Large intestine (tissue), 3 donors: ENCODE measurements around the gene CLEC16A. TPM values are rescaled to one million over a fixed set of nuclear protein-coding genes. Genes with fewer than 3 reads are reported as not detected.

Experiments used
- DNase-seq, 2 donors: peaks; one replicate each; pipeline versions ENCODE4 v3.0.0 to v3.0.0-alpha.2; 2013
- H3K27ac ChIP-seq: one replicate; pipeline ENCODE4 v1.5.1; 2013; ENCODE audit warnings: low read length
- H3K27me3 ChIP-seq: 2 replicates; pipeline ENCODE4 v1.6.1; 2013; ENCODE audit warnings: low read length; ENCODE audit not compliant: control insufficient read depth, insufficient read depth
- H3K36me3 ChIP-seq: 2 replicates; pipeline ENCODE4 v1.6.1; 2013; ENCODE audit warnings: low read length; ENCODE audit not compliant: control insufficient read depth, insufficient read depth
- H3K4me1 ChIP-seq: one replicate; pipeline ENCODE4 v1.6.1; 2013; ENCODE audit warnings: low read length; ENCODE audit not compliant: control insufficient read depth, insufficient read depth
- H3K4me3 ChIP-seq: one replicate; pipeline ENCODE4 v1.5.1; 2013; ENCODE audit warnings: low read length
- H3K9me3 ChIP-seq: one replicate; pipeline ENCODE4 v1.6.1; 2013; ENCODE audit warnings: mild to moderate bottlenecking, low read depth, low read length, moderate library complexity; ENCODE audit not compliant: control insufficient read depth
- WGBS: methylation state at CpG from one replicate; pipeline ENCODE4 v1.1.5; 2013; ENCODE audit warnings: low lambda C conversion rate; ENCODE audit not compliant: insufficient coverage; 5-methylcytosine and 5-hydroxymethylcytosine counted together
- polyA plus RNA-seq: library from polyadenylated mRNA; unstranded; fragments of 120-200 nt; gene quantifications from one replicate; pipeline ENCODE4 v1.2.1, GENCODE V29; 2013

Gene CLEC16A
- polyA plus RNA-seq, 1 donor = 13.2 TPM

- DNase-seq = no peak
- Histone ChIP-seq H3K36me3 (no peaks in the 10 kb centered on the region), H3K27ac (no peak overlapping the region), H3K9me3 (no peaks in the 10 kb centered on the region), H3K4me3 (no peak overlapping the region), H3K4me1 (peaks cover 13% of the 10 kb centered on the region), H3K27me3 (no peaks in the 10 kb centered on the region)
Observed at GRCh38 chr16:11108466-11108805, 164.1 kb downstream of the CLEC16A start.

GRCh38 chr16:11109566-11109965 lies 165.2 kb downstream of the CLEC16A start:
- Histone ChIP-seq H3K27ac (no peak overlapping the region), H3K27me3 (no peaks in the 10 kb centered on the region), H3K4me1 (peaks cover 9% of the 10 kb centered on the region), H3K4me3 (no peak overlapping the region), H3K9me3 (no peaks in the 10 kb centered on the region), H3K36me3 (no peaks in the 10 kb centered on the region)
- whole genome bisulfite sequencing = no CpG with 5 or more reads among the region's 6 CpGs
- DNase-seq = no peak

- no peak overlapping the region for H3K27ac ChIP-seq
Observed at GRCh38 chr16:11111150-11111549, 166.8 kb downstream of the CLEC16A start.

GRCh38 chr16:11111856-11112634 lies 167.7 kb downstream of the CLEC16A start:
- no peak overlapping the region for H3K27ac ChIP-seq
- no peaks in the 10 kb centered on the region for H3K27me3 ChIP-seq
- H3K9me3 ChIP-seq = no peaks in the 10 kb centered on the region
- 100% methylated on average over 1 of the region's 9 CpGs for WGBS
- no peak overlapping the region for H3K4me3 ChIP-seq
- no peaks in the 10 kb centered on the region for H3K4me1 ChIP-seq
- no peaks in the 10 kb centered on the region for H3K36me3 ChIP-seq
- DNase-seq = no peak

More at GRCh38 chr16:11111150-11111549, 166.8 kb downstream of the CLEC16A start:
- Histone ChIP-seq H3K27me3 (no peaks in the 10 kb centered on the region), H3K36me3 (no peaks in the 10 kb centered on the region), H3K9me3 (no peaks in the 10 kb centered on the region), H3K4me1 (no peaks in the 10 kb centered on the region), H3K4me3 (no peak overlapping the region)
- no peak for DNase-seq
- no CpG with 5 or more reads among the region's 1 CpG for WGBS

DNA sequence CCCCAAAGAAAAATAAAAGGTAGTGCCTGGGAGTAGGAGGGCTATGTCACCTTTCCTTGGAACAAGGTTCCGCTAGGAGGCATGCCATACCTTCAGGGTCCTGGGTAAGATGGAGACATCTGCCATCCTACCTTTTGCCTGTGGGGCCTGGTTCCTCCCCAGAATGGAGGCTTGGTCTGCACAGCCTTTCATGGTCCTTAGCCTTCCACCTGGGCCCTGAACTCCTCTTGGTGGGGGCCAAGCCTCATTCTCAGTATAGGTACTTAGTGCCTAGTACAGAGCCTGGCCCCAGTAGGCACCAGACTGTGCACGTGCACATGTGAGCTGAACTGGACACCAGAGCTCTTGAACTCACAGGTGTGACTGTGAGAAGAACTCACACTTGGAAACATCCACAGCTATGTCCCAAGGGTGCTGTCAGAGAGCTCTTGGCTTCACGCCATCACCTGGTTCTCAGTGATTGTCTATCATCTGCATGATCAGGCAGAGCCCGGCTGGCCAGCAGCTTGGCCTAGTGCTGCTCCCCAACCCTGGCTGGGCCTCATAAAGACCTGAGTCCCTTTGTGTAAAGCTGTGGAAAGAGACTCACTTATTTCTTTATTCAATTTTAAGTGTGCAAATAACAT lies 168.5 kb downstream of the CLEC16A start:
- no peaks in the 10 kb centered on the region for H3K4me1 ChIP-seq
- H3K36me3 ChIP-seq = no peaks in the 10 kb centered on the region
- DNase-seq = no peak
- no CpG with 5 or more reads among the region's 4 CpGs for WGBS
- H3K9me3 ChIP-seq = no peaks in the 10 kb centered on the region
- no peak overlapping the region for H3K4me3 ChIP-seq
- H3K27me3 ChIP-seq = no peaks in the 10 kb centered on the region
- no peak overlapping the region for H3K27ac ChIP-seq

DNA sequence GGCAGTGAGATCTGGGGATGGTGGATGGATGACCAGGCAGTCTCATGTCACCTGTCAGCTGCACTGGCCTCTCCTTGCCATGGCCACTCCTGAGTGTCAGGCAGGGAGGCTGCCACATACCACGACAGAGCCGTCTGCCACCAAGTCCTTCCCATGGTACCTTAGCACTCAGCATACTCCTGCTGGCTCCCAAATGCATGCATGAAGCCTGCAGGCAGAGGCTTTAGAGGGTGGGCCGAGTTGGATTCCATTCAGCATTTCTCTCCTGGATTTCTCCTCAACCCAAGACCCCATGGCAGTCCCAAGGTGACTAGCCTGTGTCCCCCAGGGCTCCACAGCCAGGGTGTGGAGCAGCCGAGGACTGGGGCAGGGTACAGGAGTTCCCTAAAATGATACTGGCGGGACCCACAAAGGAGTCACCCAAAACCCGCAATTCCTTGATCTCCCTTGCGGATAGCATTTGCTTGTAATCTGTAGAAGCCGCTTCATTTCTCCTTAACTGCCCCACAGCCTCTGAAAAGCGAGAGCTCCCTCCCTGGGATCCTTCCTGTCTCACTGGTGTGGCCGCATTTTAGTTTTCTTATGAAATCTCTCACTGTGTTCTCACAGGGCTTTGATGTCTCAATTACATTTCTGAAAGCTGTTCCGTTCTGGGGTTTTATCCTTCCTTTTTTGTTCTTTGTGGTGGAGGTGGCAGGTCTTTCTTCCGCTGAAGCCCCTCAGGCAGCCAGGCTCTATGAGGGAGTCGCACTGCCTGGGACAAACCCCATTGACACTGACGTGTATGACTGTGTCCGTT lies 170.2 kb downstream of the CLEC16A start:
- H3K27ac ChIP-seq = no peak overlapping the region

GRCh38 chr16:11117576-11118211 lies 173.3 kb downstream of the CLEC16A start:
- WGBS = 100% methylated on average over 1 of the region's 5 CpGs
- no peak overlapping the region for H3K27ac ChIP-seq
- no peaks in the 10 kb centered on the region for H3K9me3 ChIP-seq
- no peak overlapping the region for H3K4me3 ChIP-seq
- H3K4me1 ChIP-seq = no peaks in the 10 kb centered on the region
- no peak for DNase-seq
- no peaks in the 10 kb centered on the region for H3K27me3 ChIP-seq
- peaks cover 3% of the 10 kb centered on the region for H3K36me3 ChIP-seq

More for the DNA sequence above, 170.2 kb downstream of the CLEC16A start:
- no peaks in the 10 kb centered on the region for H3K36me3 ChIP-seq
- no peaks in the 10 kb centered on the region for H3K9me3 ChIP-seq
- DNase-seq = no peak
- 76% methylated on average over 2 of the region's 15 CpGs for WGBS
- H3K4me3 ChIP-seq = no peak overlapping the region
- no peaks in the 10 kb centered on the region for H3K27me3 ChIP-seq
- H3K4me1 ChIP-seq = no peaks in the 10 kb centered on the region

DNA sequence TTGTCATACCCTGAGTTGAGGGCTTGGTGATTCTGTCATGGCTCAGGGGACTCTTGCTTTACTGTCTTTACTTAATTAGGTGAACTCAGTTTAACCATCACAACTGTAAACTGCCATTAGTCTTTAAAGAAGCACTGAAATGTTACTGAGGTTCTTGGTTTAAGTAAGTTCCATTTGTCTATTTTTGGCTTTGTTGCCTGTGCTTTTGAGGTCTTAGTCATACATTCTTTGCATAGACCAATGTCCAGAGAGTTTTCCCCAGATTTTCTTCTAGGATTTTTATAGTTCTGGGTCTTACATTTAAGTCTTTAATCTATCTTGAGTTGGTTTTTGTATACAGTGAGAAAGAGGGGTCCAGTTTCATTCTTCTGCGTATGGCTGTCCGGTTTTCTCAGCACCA lies 174.1 kb downstream of the CLEC16A start:
- no peak for DNase-seq
- Histone ChIP-seq H3K27ac (no peak overlapping the region), H3K27me3 (no peaks in the 10 kb centered on the region), H3K4me3 (no peak overlapping the region), H3K4me1 (no peaks in the 10 kb centered on the region), H3K36me3 (peaks cover 6% of the 10 kb centered on the region), H3K9me3 (no peaks in the 10 kb centered on the region)
- no CpG with 5 or more reads among the region's 2 CpGs for WGBS

DNA sequence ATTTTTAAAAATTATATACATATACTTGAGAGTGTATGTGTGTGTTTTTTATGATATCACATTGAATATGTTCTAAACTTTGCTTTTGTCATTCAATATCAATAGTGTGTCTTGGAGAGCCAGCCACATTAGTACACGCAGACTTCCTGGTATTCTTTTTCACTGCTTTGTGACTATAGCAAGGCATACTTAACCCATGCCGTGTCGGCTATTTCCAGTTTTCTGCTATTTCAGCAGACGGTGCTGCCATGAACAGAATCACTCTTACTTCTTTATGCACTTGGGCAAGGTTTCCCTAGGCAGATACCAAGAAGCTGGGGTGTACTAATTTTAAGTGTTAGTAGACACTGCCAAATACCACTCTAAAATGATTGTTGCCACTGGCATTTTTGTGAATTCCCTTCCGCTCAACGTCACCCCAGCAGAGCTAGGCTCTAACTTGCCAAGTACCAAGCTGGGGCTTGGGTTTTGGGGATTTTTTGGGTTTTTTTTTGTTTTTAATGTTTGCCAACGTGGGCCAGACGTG lies 176.8 kb downstream of the CLEC16A start:
- H3K4me1 ChIP-seq = no peaks in the 10 kb centered on the region
- no peak for DNase-seq
- H3K27ac ChIP-seq = no peak overlapping the region
- H3K27me3 ChIP-seq = no peaks in the 10 kb centered on the region
- peaks cover 28% of the 10 kb centered on the region for H3K36me3 ChIP-seq
- no CpG with 5 or more reads among the region's 8 CpGs for WGBS
- no peaks in the 10 kb centered on the region for H3K9me3 ChIP-seq
- no peak overlapping the region for H3K4me3 ChIP-seq
